K562 (cell line): ENCODE measurements around the gene XYLB. TPM values are rescaled to one million over a fixed set of nuclear protein-coding genes. Genes with fewer than 3 reads are reported as not detected.
A peak's percentile ranks its signal among the peaks of the same experiment; 100 is the strongest.

ENCODE experiments used
- ATAC-seq: fragments of 200-7000 bp; cut with Tn5 transposase; 3 replicates; pipeline ENCODE4 v1.9.1; 2020; ENCODE audit warnings: moderate library complexity
- BruUV-seq: library from RNA; stranded (reverse); fragments of 400-500 nt; replicated peaks from 2 replicates; lab custom pipeline; 2021; lab: Mats Ljungman, UMichigan
- CTCF ChIA-PET: fragments of 300-600 bp; formaldehyde crosslinking; extraction: SDS; loops from one replicate; lab custom pipeline; 2021; ENCODE audit warnings: low intra/inter-chr PET ratio; lab: Yijun Ruan, JAX
- POLR2A ChIA-PET: fragments of 300-600, 350-650 bp; sonication (Branson Sonifier 250); formaldehyde crosslinking; extraction: SDS; loops from one replicate; lab custom pipeline; 2021; ENCODE audit warnings: antibody characterized with exemption, inconsistent platforms; lab: Yijun Ruan, JAX
- DNase-seq, 4 experiments: peaks; one replicate each; pipeline versions ENCODE4 v3.0.0 to v3.0.0-alpha.2; 2011 to 2018; ENCODE audit warnings: low spot score in 3 of 4, mixed read lengths in 3 of 4; ENCODE audit errors: extremely low read depth in 1 of 4
- FAIRE-seq: peaks from 2 replicates; lab custom pipeline; 2011; peaks lifted over from hg19 to GRCh38; lab: Jason Lieb, UNC
- H2AFZ ChIP-seq: 2 replicates; pipeline ENCODE4 v1.6.0; 2011; ENCODE audit warnings: low read depth, low read length, control low read depth, inconsistent platforms
- H3K27ac ChIP-seq: fragments of 200-600 bp; 3 replicates; pipeline ENCODE4 v1.8.0; 2011; ENCODE audit warnings: low read depth, mild to moderate bottlenecking, control low read depth, inconsistent platforms, low read length, moderate library complexity, mixed read lengths; ENCODE audit errors: extremely low read depth
- H3K27me3 ChIP-seq, 2 experiments: fragments of 300-600 bp in 1 of 2; 2 replicates in 1 of 2; 3 replicates in 1 of 2; pipeline versions ENCODE4 v1.6.0 to v1.8.0; 2011; ENCODE audit warnings: inconsistent platforms in 2 of 2, low read length in 2 of 2, mild to moderate bottlenecking in 1 of 2, mixed read lengths in 1 of 2, moderate library complexity in 1 of 2; ENCODE audit not compliant: control insufficient read depth in 2 of 2, insufficient read depth in 2 of 2
- H3K36me3 ChIP-seq: fragments of 300-600 bp; 3 replicates; pipeline ENCODE4 v1.8.0; 2011; ENCODE audit warnings: mild to moderate bottlenecking, low read length, inconsistent platforms; ENCODE audit not compliant: control insufficient read depth, insufficient read depth
- H3K4me1 ChIP-seq, 2 experiments: fragments of 200-600 bp in 1 of 2; replicated peaks in 1 of 2; 2 replicates in 1 of 2; 3 replicates in 1 of 2; pipeline versions ENCODE4 v1.5.1 to v1.8.0; 2011; ENCODE audit warnings: inconsistent platforms in 2 of 2, low read length in 2 of 2, mild to moderate bottlenecking in 1 of 2, mixed read lengths in 1 of 2, moderate library complexity in 1 of 2; ENCODE audit not compliant: control insufficient read depth in 2 of 2, insufficient read depth in 2 of 2
- H3K4me2 ChIP-seq: 2 replicates; pipeline ENCODE4 v1.6.1; 2011; ENCODE audit warnings: low read length, control low read depth, inconsistent platforms, mixed read lengths; ENCODE audit not compliant: insufficient read depth
- H3K4me3 ChIP-seq: fragments of 200-600 bp; sonication (generic), shearing (Covaris generic); 2 replicates; pipeline ENCODE4 v1.5.1; 2016; ENCODE audit warnings: control low read depth, inconsistent platforms
- H3K79me2 ChIP-seq: fragments of 200-600 bp; 3 replicates; pipeline ENCODE4 v1.8.0; 2011; ENCODE audit warnings: low read length, inconsistent platforms; ENCODE audit not compliant: control insufficient read depth, insufficient read depth
- H3K9ac ChIP-seq, 2 experiments: 2 replicates each; pipeline versions ENCODE4 v1.6.0 to v1.6.1; 2011; ENCODE audit warnings: low read depth in 2 of 2, low read length in 2 of 2, control low read depth in 1 of 2, inconsistent platforms in 1 of 2, mild to moderate bottlenecking in 1 of 2, mixed read lengths in 1 of 2; ENCODE audit not compliant: insufficient read depth in 1 of 2
- H3K9me1 ChIP-seq: one replicate; pipeline ENCODE4 v1.6.0; 2011; ENCODE audit warnings: inconsistent platforms, mild to moderate bottlenecking, low read length, moderate library complexity; ENCODE audit not compliant: control insufficient read depth, insufficient read depth
- H3K9me3 ChIP-seq: replicated peaks from 2 replicates; pipeline ENCODE4 v1.5.1; 2011; ENCODE audit warnings: low read depth, low read length, inconsistent platforms; ENCODE audit not compliant: control insufficient read depth, insufficient read depth
- H4K20me1 ChIP-seq: replicated peaks from 2 replicates; pipeline ENCODE4 v1.6.1; 2011; ENCODE audit warnings: low read length, inconsistent platforms, mixed read lengths; ENCODE audit not compliant: control insufficient read depth, insufficient read depth
- E2F5 ChIP-seq: sonication (generic); formaldehyde crosslinking; IDR thresholded peaks from 2 replicates; pipeline ENCODE4 v1.8.0; 2022; ENCODE audit warnings: mild to moderate bottlenecking, missing genetic modification reagents
- HMGN3 ChIP-seq: IDR thresholded peaks from 2 replicates; pipeline ENCODE4 v1.6.1; 2011; ENCODE audit warnings: borderline replicate concordance, low read depth, mild to moderate bottlenecking, mixed read lengths, low read length; ENCODE audit not compliant: insufficient read length; ENCODE audit errors: extremely low read depth
- LEF1 ChIP-seq: fragments of 450-650 bp; IDR thresholded peaks from 2 replicates; pipeline ENCODE4 v1.6.1; 2016; ENCODE audit warnings: mild to moderate bottlenecking
- NFE2L1 ChIP-seq: fragments of 450-650 bp; IDR thresholded peaks from 2 replicates; pipeline ENCODE4 v1.6.1; 2016; ENCODE audit warnings: missing genetic modification characterization, low read depth, mild to moderate bottlenecking, missing compliant biosample characterization, moderate library complexity, borderline replicate concordance
- NFRKB ChIP-seq: fragments of 450-650 bp; IDR thresholded peaks from 2 replicates; pipeline ENCODE4 v1.6.1; 2016; ENCODE audit warnings: low read depth
- PHF20 ChIP-seq: fragments of 450-650 bp; IDR thresholded peaks from 2 replicates; pipeline ENCODE4 v1.6.1; 2018; ENCODE audit not compliant: partially characterized antibody
- RBM17 ChIP-seq: fragments of 200-400 bp; formaldehyde crosslinking; IDR thresholded peaks from 2 replicates; pipeline ENCODE4 v1.6.1; 2017; ENCODE audit warnings: low read depth, mild to moderate bottlenecking, low read length, borderline replicate concordance
- SREBF1 ChIP-seq: fragments of 150-350 bp; IDR thresholded peaks from 2 replicates; pipeline ENCODE4 v1.6.1; 2014; ENCODE audit warnings: antibody characterized with exemption, low read depth, low read length, borderline replicate concordance
- USF2 ChIP-seq: sonication (generic); formaldehyde crosslinking; IDR thresholded peaks from 2 replicates; pipeline ENCODE4 v1.5.0; 2020; ENCODE audit warnings: missing genetic modification reagents
- ZNF263 ChIP-seq: sonication (generic); formaldehyde crosslinking; IDR thresholded peaks from 2 replicates; pipeline ENCODE4 v1.8.0; 2022; ENCODE audit warnings: mild to moderate bottlenecking, missing genetic modification reagents, borderline replicate concordance
- WGBS: fragments of 100-300 bp; shearing (Covaris generic); methylation state at CpG from one replicate; pipeline ENCODE4 v1.1.6; 2016; ENCODE audit warnings: low coverage, mixed read lengths; ENCODE audit not compliant: insufficient coverage; ENCODE audit errors: missing lambda C conversion rate; 5-methylcytosine and 5-hydroxymethylcytosine counted together
- in situ Hi-C: fragments of 300-500 bp; cut with MboI; formaldehyde crosslinking; loops from 4 replicates; pipeline ENCODE4 v1.15.0; 2018; ENCODE audit warnings: inconsistent platforms, mixed read lengths
- intact Hi-C: fragments of 100-400 bp; cut with micrococcal nuclease; formaldehyde crosslinking; loops from 2 replicates; pipeline ENCODE4 v1.14.2; 2022
- polyA plus RNA-seq, 8 experiments: library from polyadenylated mRNA; depleted of rRNA in 4 of 8; stranded (reverse) in 5 of 8; unstranded in 3 of 8; fragments of >200 nt; fragmentation: Nextera tagmentation in 2 of 8; fragmentation: Illumina TruSeq in 1 of 8; extraction: Ambion mirVana in 2 of 8; extraction: Trizol in 1 of 8; gene quantifications; 2 replicates each; pipeline versions ENCODE4 v1.2.1 to v1.2.3, GENCODE V29; 2011 to 2014; ENCODE audit warnings: inconsistent platforms in 1 of 8, missing spikeins in 1 of 8
- total RNA-seq, 7 experiments: library from RNA; depleted of rRNA in 6 of 7; stranded (reverse); fragments of >200 nt in 6 of 7; fragmentation: Illumina TruSeq in 2 of 7; extraction: Trizol in 2 of 7; gene quantifications; 2 replicates each; pipeline versions ENCODE4 v1.2.1 to v1.2.3, GENCODE V29; 2011 to 2021; ENCODE audit warnings: low replicate concordance in 1 of 7
- TF ChIP-seq, protein P1 (sequence below): fragments of 250-450 bp; sonication (Bioruptor Pico); IDR thresholded peaks from 2 replicates; pipeline ENCODE4 v1.4.0; 2020; ENCODE audit warnings: borderline replicate concordance
- TF ChIP-seq, protein P2 (sequence below): sonication (generic); formaldehyde crosslinking; IDR thresholded peaks from 2 replicates; pipeline ENCODE4 v1.8.0; 2022; ENCODE audit warnings: mild to moderate bottlenecking, missing genetic modification reagents

Gene XYLB
- total and polyA plus RNA-seq, 9 of the 15 experiments (the other 6 are each of a cell fraction or from before 2014, with no cell fraction given), result 4.0 to 20.2 (median 13.2) TPM

DNA sequence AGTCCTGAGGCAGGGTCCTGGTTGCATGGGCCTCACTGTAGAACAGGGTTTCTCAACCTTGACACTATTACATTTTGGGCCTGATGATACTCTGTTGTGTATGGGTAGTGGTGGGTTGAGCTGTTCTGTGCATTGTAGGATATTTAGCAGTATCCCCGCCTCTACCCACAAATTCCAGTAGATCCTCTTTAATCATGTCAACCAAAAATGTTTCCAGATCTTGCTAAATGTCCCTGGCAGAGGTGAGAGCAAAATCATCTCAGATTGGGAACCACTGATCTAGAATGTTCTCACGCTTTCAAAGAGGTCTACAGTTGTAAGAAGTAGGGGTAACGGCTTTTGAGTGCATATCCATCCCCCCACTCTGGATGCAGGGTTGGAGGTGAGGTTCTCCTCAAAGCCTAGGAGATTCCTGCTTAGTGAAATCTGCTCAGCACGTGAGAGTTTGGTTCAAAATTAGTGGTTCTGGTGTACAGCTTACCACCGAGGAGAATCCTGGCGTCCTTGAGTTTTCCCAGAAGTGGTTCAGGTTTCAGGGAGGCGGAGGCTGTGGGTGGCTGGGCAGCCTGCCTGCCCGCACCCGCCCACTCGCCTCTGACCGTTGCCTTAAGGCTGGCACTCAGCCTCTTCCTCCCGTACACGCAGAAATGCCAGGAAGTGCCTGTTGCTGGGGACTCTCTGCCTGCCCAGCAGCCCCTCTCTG lies 112.4 kb downstream of the XYLB start:
- 63% methylated on average over 13 of the region's 13 CpGs for WGBS
- Histone ChIP-seq H3K4me3 (no peak overlapping the region), H3K27ac (no peak overlapping the region), H3K27me3 (no peaks in the 10 kb centered on the region), H3K4me2 (no peak overlapping the region), H3K9me3 (no peaks in the 10 kb centered on the region), H3K79me2 (peaks cover 73% of the 10 kb centered on the region), H3K4me1 (peaks cover 19 to 29% of the 10 kb centered on the region in 2 experiments), H2AFZ (no peak overlapping the region), H3K36me3 (no peaks in the 10 kb centered on the region), H3K9me1 (peaks cover 5% of the 10 kb centered on the region), H3K9ac (peak overlapping the region in 1 of 2 experiments; percentile 18; a peak in 2 of 4 replicates), H4K20me1 (peaks cover 41% of the 10 kb centered on the region)
- TF ChIP-seq NFE2L1 (tag) (no peak), HMGN3 (no peak), SREBF1 (no peak), E2F5 (CRISPR knock-in tag) (no peak), USF2 (CRISPR knock-in tag) (no peak), RBM17 (no peak), ZNF263 (no peak), PHF20 (no peak), NFRKB (no peak), LEF1 (no peak)
- TF ChIP-seq, protein P1, sequence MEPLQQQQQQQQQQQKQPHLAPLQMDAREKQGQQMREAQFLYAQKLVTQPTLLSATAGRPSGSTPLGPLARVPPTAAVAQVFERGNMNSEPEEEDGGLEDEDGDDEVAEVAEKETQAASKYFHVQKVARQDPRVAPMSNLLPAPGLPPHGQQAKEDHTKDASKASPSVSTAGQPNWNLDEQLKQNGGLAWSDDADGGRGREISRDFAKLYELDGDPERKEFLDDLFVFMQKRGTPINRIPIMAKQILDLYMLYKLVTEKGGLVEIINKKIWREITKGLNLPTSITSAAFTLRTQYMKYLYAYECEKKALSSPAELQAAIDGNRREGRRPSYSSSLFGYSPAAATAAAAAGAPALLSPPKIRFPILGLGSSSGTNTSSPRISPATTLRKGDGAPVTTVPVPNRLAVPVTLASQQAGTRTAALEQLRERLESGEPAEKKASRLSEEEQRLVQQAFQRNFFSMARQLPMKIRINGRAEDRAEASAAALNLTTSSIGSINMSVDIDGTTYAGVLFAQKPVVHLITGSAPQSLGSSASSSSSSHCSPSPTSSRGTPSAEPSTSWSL (CRISPR knock-in tag), result no peak
- TF ChIP-seq, protein P2, sequence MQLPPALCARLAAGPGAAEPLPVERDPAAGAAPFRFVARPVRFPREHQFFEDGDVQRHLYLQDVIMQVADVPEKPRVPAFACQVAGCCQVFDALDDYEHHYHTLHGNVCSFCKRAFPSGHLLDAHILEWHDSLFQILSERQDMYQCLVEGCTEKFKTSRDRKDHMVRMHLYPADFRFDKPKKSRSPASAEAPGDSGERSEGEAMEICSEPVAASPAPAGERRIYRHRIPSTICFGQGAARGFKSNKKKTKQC (CRISPR knock-in tag), result no peak
- intact Hi-C loops, result no loop called here
- FAIRE-seq (no peak), DNase-seq (no peak), ATAC-seq (no peak)
- POLR2A ChIA-PET, result interaction anchor here (1.0 to 1.3 kb wide), 2 partner anchors 11 to 36 kb away, joined by 3 read pairs; no protein-coding TSS in a partner anchor
- in situ Hi-C loops, result no loop called here
- CTCF ChIA-PET, result no interaction called here
- no TSS peak for BruUV-seq
